ENCODE data around the gene SNX21.
A peak's percentile ranks its signal among the peaks of the same experiment; 100 is the strongest.
"Not testable (repeated sequence)": the region's sequence is repeated elsewhere in the genome, so short reads cannot be mapped to it uniquely, and the experiment has no call there.

The SNX21 gene

DNA sequence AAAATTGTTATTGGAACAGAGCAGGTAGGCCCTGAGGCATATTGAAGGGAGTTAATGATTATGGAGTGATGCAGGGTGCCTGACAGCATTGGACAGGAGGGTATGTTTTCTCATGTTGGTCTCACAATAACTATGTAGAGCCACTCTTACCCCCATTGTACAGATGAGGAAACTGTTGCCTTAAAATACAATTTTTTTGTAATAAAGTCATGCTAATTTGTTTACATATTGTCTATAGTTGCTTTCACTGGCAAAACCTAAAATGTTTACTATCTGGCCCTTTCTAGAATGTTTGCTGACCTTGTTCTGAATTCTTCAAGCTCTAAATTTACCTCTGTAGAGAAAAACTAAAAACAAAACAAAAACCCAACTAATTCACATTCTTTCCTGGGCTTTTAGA, 17.9 kb downstream of the SNX21 start:
- no peak for DNase-seq

DNA sequence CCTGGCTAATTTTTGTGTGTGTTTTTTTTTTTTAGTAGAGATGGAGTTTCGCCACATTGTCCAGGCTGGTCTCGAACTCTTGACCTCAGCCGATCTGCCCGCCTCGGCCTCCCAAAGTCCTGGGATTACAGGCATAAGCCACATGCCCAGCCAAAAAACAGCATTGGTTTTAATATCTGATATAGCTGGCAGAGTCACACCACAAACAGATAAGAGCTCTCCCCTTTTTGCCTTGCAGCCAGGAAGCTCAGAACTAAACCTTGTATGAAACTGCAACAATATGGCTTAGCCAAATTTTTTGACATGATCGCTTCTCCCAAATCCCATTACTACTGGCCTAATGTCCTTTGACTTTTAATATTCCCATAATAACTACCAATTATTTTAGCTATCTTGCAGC, 18.7 kb downstream of the SNX21 start:
- DNase-seq = no peak

DNA sequence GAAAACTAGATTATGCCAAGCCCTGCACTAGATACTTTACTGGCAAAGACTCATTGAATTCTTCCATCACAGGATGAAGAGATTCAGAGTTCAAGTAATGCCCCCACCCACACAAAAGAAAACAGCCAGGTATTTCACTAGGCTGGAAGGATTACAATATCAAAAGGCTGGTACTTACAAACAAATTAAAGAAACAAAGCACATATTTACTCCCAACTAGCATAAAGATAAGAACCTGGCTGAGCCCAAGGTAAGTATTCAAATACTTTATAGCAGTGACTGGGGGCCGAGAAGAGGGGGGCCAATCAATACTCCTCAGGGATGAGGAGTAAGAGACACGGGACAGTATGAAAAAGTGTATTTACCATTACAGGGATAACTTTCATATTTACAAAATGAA, 19.9 kb downstream of the SNX21 start:
- DNase-seq = no peak

DNA sequence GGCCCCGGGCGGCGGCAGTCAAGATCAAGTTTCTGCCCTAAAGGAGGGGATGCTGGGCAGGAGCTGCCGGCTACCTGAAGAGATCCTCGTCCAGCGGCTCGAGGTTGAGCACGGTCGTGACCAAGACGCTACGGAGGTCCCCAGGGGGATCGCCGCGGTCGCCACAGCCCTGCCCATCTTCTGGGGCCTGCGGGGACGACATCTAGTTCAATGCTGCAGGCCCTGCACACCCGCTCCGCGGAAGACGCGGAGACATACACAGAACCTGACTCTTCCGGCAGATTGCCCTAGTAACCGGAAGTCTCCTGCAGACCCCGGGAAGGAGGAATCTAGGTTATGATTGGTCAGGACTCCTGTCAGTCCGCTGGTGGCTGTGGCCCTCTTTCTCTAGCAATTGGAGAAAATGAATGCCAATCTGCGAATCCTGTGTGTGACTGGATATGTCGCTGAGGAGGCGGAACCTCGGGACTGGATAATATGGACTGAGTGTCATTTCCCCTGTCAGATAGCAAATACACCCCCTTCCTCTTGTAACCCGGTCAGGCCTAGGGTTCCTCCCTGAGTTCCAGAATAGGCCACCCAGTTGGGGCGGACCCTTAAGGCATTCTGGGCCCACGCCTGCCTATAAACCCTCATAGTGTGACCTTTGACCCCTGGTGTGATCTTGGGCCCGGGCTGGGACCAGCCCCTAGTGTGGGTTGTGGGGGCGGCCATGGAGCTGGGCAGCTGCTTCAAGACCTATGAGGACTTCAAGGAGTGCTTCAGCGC, 23.7 kb downstream of the SNX21 start, which contains the start of the genes ACOT8 and ZSWIM3:
Gene ACOT8, minus strand, starts transcription at position 279 of the 768 bp plus-strand sequence. Its CDS starts 77 bp downstream, at position 202.
Gene ZSWIM3, plus strand, starts transcription at position 501 of the 768 bp plus-strand sequence. Its CDS starts 212 bp downstream, at position 713.
- peak; percentile 99 for DNase-seq

DNA sequence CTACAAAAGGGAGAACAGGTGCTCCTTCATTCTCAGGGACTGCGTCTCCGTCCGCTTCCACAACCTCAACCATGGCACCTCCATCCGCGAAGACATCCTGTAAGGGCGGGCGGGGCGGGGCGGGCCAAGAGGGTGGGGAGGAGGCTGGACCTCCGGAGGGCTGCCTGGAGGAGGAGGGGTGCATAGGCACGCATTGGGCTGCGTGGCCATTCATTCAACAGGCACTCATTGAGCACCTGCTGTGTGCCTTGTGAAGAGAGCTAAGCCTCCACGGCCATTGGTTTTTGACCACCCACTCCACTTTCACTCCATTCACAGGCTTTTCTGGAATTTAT, 24.2 kb downstream of the SNX21 start:
- DNase-seq = no peak

DNA sequence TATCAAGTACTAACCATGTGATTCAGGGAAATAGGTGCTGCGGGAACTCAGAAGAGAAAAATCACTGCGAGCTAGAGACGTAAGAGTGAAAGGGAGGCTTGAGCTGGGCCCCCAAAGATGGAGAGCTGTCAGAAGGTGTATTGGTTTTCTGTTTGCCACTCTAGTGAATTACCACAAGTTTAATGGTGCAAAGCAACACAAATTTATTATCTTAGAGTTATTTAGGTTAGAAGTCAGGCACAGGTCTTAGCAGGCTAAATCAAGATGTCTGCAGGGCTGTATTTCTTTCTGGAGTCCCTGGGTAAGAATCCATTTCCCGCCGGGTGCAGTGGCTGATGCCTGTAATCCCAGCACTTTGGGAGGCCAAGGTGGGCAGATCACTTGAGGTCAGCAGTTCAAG, 26.3 kb downstream of the SNX21 start:
- DNase-seq = no peak

DNA sequence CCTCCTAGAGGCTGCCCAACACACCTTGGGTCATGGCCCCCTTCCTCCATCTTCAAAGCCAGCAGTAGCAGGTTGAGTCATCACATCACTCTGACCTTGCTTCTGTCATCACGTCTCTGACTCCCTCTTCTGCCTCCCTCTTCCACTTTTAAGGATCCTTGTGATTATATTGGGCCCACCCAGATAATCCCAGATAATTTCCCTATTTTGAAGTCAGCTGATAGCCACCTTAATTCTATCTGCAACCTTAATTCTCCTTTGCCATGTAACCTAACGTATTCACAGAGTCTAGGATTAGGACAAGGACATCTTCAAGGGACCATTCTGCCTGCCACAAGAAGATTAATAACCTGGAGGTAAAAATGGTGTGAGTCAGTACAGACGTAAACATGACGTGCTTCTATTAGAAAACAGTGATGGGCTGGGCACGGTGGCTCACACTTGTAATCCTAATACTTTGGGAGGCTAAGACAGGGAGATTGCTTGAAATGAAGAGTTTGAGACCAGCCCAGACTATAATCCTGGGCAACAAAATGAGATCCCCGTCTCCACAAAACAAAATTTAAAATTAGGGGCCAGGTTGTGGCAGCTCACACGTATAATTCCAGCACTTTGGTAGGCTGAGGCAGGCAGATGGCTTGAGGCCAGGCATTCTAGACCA, 27.1 kb downstream of the SNX21 start:
- DNase-seq = no peak

DNA sequence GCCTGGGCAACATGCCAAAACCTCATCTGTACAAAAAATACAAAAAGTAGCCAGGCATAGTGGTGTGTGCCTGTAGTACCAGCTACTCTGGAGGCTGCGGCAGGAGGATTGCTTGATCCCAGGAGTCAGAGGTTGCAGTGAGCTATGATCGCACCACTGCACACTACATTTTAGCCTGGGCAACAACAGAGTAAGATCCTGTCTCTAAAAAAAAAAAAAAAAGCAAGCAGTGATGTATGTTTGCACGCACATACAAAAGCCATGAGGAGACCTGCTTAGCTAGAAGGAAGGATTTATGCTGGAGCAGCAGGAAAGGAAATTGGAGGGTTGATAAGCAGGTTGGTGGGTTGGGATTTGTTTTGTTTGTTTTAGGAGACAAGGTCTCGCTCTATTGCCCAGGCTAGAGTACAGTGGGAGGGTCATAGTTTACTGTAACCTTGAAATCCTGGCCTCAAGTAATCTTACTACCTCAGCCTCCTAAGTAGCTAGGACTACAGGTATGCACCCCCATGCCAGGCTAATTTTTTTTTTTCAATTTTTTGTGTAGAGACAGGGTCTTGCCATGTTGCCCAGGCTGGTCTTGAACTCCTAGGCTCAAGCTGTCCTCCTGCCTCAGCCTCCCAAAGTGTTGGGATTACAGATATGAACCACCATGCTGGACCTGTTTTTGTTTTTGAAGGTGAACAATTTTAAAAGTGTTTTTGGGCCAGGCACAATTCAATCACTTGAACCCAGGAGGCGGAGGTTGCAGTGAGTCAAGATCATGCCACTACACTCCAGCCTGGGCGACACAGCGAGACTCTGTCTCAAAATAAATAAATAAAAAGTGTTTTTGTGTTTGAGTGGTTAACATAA, 27.8 kb downstream of the SNX21 start:
- peak; percentile 69 for DNase-seq

DNA sequence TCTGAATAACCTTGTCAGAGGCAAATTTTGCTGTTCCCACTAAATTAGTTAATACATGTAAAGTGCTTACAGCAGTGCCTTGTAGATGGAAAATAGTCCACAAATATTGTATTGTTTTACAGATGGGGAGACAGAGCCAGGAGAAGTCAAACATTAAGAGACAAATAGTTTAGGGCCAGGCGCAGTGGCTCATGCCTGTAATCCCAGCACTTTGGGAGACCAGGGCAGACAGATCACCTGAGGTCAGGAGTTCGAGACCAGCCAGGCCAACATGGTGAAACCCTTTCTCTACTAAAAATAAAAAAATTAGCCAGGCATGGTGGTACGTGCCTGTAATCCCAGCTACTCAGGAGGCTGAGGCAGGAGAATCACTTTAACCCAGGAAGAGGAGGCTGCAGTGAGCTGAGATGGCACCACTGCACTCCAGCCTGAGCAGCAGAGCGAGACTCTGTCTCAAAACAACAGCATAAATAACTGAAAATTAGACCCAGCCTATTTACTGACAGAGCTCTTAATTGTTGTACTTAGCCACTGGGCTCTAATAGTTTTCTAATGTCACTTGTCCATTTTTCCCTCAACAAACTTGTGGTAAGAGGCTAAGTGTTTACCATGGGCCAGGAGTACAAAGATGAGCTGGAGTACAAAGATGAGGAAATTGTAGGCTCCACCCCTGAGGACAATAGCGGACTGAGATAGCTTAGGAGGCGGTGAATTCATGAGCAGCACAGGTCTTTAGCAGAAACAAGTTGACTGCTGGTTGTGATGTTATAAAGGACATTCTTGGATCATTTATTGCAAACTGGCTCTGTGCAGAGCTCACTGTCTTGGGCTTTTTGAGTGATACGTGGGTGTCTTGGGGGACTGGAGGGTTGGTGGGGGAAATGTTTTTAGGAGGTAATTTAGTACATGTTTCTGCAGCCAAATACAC, 30.2 kb downstream of the SNX21 start:
- DNase-seq = no peak

DNA sequence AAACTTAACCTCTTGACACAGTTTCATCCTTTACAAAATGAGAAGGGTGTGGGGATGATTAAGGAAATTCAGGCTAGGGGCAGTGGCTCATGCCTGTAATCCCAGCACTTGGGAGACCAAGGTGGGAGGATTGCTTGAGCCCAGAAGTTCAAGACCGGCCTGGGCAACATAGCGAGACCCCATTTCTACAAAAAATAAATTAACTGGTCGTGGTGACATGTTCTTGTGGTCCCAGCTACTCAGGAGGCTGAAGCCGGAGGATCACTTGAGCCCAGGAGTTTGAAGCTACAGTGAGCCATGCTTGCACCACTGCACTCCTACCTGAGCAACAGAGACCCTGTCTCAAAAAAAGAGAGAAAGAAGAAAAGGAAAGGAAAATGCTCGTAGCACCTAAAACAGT, 32.9 kb downstream of the SNX21 start:
- no peak for DNase-seq

DNA sequence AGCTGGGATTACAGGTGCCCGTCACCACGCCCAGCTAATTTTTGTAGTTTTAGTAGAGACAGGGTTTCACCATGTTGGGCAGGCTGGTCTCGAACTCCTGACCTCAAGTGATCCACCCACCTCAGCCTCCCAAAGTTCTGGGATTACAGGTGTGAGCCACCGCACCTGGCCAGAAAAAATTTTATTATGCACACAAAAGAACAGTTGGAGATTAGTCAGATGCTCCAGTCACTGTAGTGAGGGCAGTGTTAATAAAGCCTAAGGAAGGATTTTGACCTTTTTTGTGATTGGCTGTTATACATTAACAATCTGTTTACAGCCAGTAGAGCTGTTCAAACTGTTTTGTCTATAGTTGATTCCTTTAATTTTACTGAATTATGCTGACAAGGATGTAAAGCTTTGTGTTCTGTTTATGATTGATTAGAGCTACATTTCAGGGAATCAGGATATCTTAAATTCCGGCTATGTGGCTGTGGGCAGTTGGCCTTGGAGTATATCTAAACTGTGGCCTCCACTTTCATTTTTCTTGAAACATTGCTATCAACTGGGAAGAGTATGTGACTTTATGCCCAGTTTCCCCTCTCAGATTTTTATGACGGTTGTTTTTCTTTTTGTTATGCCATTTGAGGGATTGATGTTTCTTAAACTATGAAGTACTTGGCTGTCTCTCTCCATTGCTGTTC, 33.7 kb downstream of the SNX21 start:
- DNase-seq = no peak

DNA sequence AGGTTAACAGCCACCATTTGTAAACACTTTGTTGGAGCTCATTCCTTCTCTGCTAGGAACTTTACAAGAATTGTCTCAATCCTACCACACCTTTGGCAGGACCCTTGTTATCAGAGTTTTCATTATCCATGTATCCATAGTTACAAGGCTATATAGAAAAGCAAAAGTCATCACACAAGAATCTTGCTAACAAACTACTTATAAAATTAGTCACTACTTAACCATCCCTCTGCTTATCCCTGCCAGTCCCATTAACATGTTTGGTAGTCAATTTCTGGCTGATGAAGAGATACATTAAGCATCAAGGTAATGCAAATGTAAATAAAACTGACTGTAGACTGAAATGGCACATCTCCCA, 34.2 kb downstream of the SNX21 start:
- DNase-seq = no peak

DNA sequence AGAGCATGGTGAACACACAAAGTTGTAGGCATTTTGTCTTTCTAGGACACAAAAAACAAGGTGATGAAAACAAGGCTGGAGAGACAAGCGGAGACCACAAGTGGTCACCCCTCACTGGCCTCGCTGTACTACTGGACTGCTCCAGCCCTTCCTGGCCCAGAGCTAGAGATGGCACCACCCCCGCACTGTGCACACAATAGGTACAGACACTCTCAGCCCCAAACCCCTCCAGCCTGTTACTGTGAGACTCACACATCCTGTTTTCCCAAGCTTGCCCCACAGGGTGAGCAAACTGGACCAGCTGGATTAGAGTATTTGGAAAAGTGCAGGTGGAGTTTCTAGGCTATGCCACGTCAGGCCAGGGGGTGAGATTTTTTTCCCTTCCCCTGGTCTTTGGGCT, 39.0 kb downstream of the SNX21 start:
- DNase-seq = no peak

DNA sequence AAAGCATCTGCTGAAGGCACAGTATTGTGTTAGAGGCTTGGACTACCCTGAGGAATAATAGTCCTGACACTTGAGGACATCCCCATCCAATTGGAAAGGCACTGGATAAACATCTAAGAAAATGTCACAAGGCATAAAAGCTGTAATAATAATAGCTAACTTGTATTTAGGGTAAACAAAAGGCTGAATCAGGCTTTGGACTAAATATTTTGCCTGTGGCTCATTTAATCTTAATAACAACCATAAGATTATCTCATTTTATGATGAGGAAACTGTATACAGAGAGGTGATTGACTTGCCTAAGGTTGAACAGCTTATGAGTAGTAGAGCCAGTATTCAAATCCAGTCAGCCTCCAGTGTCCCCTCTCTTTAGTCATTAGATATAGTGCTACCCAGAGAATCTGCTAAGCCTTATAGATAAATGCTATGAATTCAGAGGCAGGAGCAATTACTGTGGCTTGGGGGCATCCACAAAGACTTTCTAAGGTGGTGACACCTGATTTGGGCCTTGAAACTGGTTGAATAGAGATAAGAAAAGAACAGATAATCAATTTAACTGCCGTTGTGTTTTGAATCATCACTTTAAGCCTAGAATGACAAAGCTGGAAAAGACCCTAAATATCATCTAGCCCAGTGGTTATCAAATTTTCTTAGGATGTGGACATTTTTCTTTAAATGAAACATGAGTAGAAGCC, 40.0 kb downstream of the SNX21 start:
- no peak for DNase-seq

DNA sequence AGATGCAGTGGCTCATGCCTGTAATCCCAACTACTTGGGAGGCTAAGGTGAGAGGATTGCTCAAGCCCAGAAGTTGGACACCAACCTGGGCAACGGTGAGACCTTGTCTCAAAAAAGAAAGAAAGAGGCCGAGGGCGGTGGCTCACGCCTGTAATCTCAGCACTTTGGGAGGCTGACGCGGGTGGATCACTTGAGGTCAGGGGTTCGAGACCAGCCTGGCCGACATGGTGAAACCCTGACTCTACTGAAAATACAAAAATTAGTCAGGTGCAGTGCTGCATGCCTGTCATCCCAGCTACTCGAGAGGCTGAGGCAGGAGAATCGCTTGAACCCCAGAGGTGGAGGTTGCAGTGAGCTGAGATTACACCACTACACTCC, 40.5 kb downstream of the SNX21 start:
- DNase-seq = not testable (repeated sequence)

DNA sequence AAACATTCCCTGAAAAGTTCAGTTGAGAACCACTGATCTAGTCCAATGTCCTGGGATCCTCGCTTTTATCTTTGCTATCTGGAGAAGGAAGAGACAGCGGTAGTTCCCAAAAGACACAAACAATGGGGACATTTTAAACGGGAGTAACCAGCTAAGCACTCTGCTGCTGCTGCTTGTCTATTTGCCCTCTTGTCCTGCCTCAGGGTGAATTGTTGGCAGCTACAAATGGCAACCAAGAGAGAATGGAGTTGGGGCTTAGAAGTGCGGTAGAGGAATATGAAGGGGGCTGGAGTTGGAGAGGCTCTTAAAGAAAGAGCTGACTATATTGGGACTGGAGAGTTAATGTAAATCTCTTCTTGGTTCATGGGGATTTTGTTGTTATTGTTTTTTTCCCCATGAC, 41.0 kb downstream of the SNX21 start:
- no peak for DNase-seq

DNA sequence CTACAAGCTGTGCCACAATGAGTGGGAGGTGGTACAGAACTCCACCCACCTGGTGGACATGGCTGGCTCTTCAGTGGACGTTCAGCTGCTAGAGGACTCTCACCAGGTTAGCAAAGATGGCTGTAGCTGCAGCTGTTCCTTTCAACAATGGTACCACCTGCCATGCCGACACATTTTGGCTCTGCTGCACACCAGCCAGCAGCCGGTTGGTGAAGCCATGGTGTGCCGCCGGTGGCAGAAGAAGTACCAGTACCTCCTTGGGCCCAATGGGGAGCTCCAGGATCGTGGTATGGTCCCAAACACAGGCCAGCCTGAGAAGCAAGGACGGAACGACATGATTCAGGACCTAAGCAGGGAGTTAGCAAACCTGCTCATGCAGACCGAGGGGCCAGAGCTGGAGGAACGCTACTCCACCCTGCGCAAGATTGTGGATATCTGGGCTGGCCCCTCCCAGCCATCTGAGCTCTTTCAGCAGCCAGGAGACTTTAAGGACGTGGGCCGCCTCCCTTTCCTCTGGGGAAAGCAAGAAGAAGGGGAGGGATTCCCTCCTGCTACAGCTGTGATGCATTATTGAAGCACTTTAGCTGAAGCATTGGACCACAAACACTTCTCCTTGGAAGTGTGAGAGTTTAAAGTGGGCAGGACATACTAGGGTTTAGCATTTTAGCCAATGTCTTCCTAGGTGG, 44.6 kb downstream of the SNX21 start:
- DNase-seq = no peak

DNA sequence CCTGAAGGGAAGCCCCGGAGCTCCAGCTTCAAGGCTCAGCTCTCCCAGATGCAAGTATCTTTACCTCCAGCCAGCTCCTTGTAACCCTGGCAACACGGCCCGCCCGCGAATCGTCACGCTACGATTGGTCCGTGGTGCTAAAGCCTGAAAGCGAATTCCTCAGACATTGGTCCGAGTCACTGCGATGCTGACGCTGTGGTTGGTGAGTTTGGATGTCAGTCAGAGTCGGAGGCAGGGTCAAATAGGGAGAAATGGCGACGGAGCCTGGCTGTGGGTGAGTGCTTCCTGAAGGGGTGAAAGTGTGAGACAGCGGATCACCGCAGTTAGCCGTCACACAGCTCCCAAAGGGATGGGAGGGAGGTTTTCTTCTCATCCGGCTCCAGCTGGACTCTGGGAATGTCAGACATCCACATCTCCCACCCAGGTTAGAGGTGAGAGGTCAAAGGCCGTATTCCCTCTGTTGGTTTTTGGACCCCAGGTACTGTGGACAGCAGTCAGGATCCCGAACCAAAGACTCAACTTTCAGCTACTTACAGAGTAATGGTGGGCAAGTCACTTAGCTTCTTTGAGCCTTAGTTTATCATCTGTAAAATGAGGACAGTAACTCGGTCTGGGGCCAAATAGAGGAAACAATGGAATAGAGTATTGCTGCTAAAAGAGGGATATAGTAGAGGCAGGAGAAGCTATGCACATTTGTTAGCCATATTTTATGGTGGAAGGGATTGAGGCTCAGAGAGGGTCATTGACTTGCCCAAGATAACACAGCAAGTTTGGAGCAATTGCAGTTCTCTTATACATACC, 47.6 kb downstream of the SNX21 start, which contains the start of gene ZSWIM1:
Gene ZSWIM1, plus strand, starts transcription at position 240 of the 801 bp plus-strand sequence. CDS start 1,366 bp downstream, outside the sequence.
- peak; percentile 98 for DNase-seq

DNA sequence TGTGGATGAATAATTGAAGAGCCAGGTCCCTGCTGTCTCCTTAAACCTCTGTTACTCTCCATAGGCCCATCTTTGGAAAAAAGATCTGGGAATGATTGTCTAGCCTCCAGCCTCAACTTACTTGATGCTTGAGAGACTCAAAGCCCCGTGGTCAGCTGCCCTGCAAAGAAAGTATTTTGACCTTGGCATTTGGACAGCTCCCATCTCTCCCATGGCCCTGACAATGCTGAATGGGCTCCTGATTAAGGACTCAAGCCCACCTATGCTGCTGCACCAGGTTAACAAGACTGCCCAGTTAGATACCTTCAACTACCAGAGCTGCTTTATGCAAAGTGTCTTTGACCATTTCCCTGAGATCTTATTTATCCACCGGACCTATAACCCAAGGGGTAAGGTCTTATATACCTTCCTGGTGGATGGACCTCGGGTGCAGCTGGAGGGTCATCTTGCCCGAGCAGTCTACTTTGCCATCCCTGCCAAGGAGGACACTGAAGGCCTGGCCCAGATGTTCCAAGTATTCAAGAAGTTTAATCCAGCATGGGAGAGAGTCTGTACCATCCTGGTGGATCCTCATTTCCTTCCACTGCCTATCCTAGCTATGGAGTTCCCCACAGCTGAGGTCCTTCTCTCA, 49.0 kb downstream of the SNX21 start:
- DNase-seq = no peak
